GM21447 (cell line): ENCODE measurements around the gene MCEMP1.
A peak's percentile ranks its signal among the peaks of the same experiment; 100 is the strongest.
"Not testable (repeated sequence)": the region's sequence is repeated elsewhere in the genome, so short reads cannot be mapped to it uniquely, and the experiment has no call there.

Experiments
- ATAC-seq: cut with Tn5 transposase; IDR thresholded peaks from one replicate; pipeline ENCODE4 v1.9.1; 2021; ENCODE audit not compliant: unreplicated experiment

Gene MCEMP1

GRCh38 chr19:7643629-7644549 lies 33.0 kb upstream of the MCEMP1 start:
- not testable (repeated sequence) for ATAC-seq

- no peak for ATAC-seq
These were observed 32.4 kb upstream of the MCEMP1 start for GRCh38 chr19:7644550-7644877.

GRCh38 chr19:7645163-7645562 lies 31.7 kb upstream of the MCEMP1 start:
- no peak for ATAC-seq

- no peak for ATAC-seq
These were observed 31.0 kb upstream of the MCEMP1 start for GRCh38 chr19:7645656-7646425.

GRCh38 chr19:7646426-7646700 lies 30.5 kb upstream of the MCEMP1 start:
- no peak for ATAC-seq

- ATAC-seq: no peak
These were observed 29.7 kb upstream of the MCEMP1 start for GRCh38 chr19:7647156-7647555.

- no peak for ATAC-seq
These were observed 28.4 kb upstream of the MCEMP1 start for GRCh38 chr19:7648265-7649014.

- no peak for ATAC-seq
These were observed 26.7 kb upstream of the MCEMP1 start for GRCh38 chr19:7650148-7650547.

GRCh38 chr19:7652061-7652641 lies 24.7 kb upstream of the MCEMP1 start:
- no peak for ATAC-seq

- no peak for ATAC-seq
These were observed 22.5 kb upstream of the MCEMP1 start for GRCh38 chr19:7654401-7654800.

- no peak for ATAC-seq
These were observed 21.3 kb upstream of the MCEMP1 start for GRCh38 chr19:7655581-7655980.

GRCh38 chr19:7657131-7657751 lies 19.6 kb upstream of the MCEMP1 start:
- ATAC-seq: no peak

GRCh38 chr19:7658219-7658686 lies 18.6 kb upstream of the MCEMP1 start:
- peak; percentile 82 for ATAC-seq

- ATAC-seq: no peak
These were observed 14.9 kb upstream of the MCEMP1 start for GRCh38 chr19:7661744-7662538.

GRCh38 chr19:7662657-7663056 lies 14.2 kb upstream of the MCEMP1 start:
- no peak for ATAC-seq

GRCh38 chr19:7663706-7664105 lies 13.2 kb upstream of the MCEMP1 start:
- ATAC-seq: no peak

- ATAC-seq: no peak
These were observed 11.8 kb upstream of the MCEMP1 start for GRCh38 chr19:7665076-7665475.

GRCh38 chr19:7668842-7669241 lies 8.0 kb upstream of the MCEMP1 start, which contains the start of gene RETN:
RETN (plus strand) TSS chr19:7669049; CDS start chr19:7669327, 278 bp downstream.
- ATAC-seq: no peak

GRCh38 chr19:7669641-7670040 lies 7.2 kb upstream of the MCEMP1 start:
- no peak for ATAC-seq
